Smooth muscle cell (in vitro differentiated cells): ENCODE data around the gene CAPN15. TPM values are rescaled to one million over a fixed set of nuclear protein-coding genes. Genes with fewer than 3 reads are reported as not detected.
A peak's percentile ranks its signal among the peaks of the same experiment; 100 is the strongest.

ENCODE experiments used
- DNase-seq: peaks from one replicate; lab custom pipeline; 2025; ENCODE audit not compliant: unreplicated experiment; lab: John Stamatoyannopoulos, UW
- H2AFZ ChIP-seq: fragments of 200-600 bp; sonication (generic); 2 replicates; pipeline ENCODE4 v1.6.0; 2016; ENCODE audit warnings: antibody characterized with exemption, low read depth, mild to moderate bottlenecking
- H3F3A ChIP-seq: fragments of 200-600 bp; sonication (generic); 2 replicates; pipeline ENCODE4 v1.6.0; 2017; ENCODE audit warnings: antibody characterized with exemption, low read depth
- H3K27ac ChIP-seq: fragments of 200-600 bp; sonication (generic); 2 replicates; pipeline ENCODE4 v1.5.1; 2016; ENCODE audit warnings: low read depth, mild to moderate bottlenecking
- H3K27me3 ChIP-seq: fragments of 200-600 bp; sonication (generic); 2 replicates; pipeline ENCODE4 v1.6.1; 2016; ENCODE audit warnings: low read depth, mild to moderate bottlenecking
- H3K36me3 ChIP-seq: fragments of 200-600 bp; sonication (generic); 2 replicates; pipeline ENCODE4 v1.5.1; 2016; ENCODE audit warnings: low read depth
- H3K4me1 ChIP-seq: fragments of 200-600 bp; sonication (generic); 2 replicates; pipeline ENCODE4 v1.5.1; 2016; ENCODE audit warnings: low read depth
- H3K4me2 ChIP-seq: fragments of 200-600 bp; sonication (generic); 2 replicates; pipeline ENCODE4 v1.6.0; 2016; ENCODE audit warnings: mild to moderate bottlenecking
- H3K4me3 ChIP-seq: fragments of 200-600 bp; sonication (generic); 2 replicates; pipeline ENCODE4 v1.5.1; 2016; ENCODE audit warnings: mild to moderate bottlenecking
- H3K79me2 ChIP-seq: fragments of 200-600 bp; sonication (generic); 2 replicates; pipeline ENCODE4 v1.6.0; 2016; ENCODE audit warnings: low read depth, mild to moderate bottlenecking
- H3K9ac ChIP-seq: fragments of 200-600 bp; sonication (generic); 2 replicates; pipeline ENCODE4 v1.6.0; 2016; ENCODE audit warnings: low read depth
- H3K9me3 ChIP-seq: fragments of 200-600 bp; sonication (generic); replicated peaks from 2 replicates; pipeline ENCODE4 v1.5.1; 2016; ENCODE audit warnings: low read depth
- H4K20me1 ChIP-seq: fragments of 200-600 bp; sonication (generic); 2 replicates; pipeline ENCODE4 v1.6.0; 2016; ENCODE audit warnings: low read depth
- CTCF ChIP-seq: fragments of 200-600 bp; sonication (generic); IDR thresholded peaks from 2 replicates; pipeline ENCODE4 v1.5.1; 2017; ENCODE audit warnings: borderline replicate concordance, mild to moderate bottlenecking, antibody characterized with exemption; ENCODE audit not compliant: insufficient read depth, poor library complexity, severe bottlenecking
- WGBS: methylation state at CpG from one replicate; pipeline ENCODE4 v1.1.7; 2016; ENCODE audit warnings: low lambda C conversion rate; 5-methylcytosine and 5-hydroxymethylcytosine counted together
- polyA plus RNA-seq: library from polyadenylated mRNA; unstranded; fragments of >200 nt; fragmentation: Nextera tagmentation; extraction: Ambion mirVana; gene quantifications from 2 replicates; pipeline ENCODE4 v1.2.1, GENCODE V29; 2016
- total RNA-seq: library from RNA; depleted of rRNA; stranded (reverse); fragments of >200 nt; gene quantifications from 2 replicates; pipeline ENCODE4 v1.2.3, GENCODE V29; 2014

CAPN15 gene
- total and polyA plus RNA-seq, 2 experiments from 2014 or later, result 14.7 to 18.7 TPM

- H4K20me1 ChIP-seq, result peaks cover 67% of the 10 kb centered on the region
These were observed 64.5 kb downstream of the CAPN15 start for GRCh38 chr16:591892-592517.

GRCh38 chr16:592518-593306, 65.2 kb downstream of the CAPN15 start:
- Histone ChIP-seq H3K79me2 (peaks cover 68% of the 10 kb centered on the region), H4K20me1 (peaks cover 74% of the 10 kb centered on the region), H3F3A (no peaks in the 10 kb centered on the region), H3K9ac (no peak overlapping the region), H3K27me3 (no peaks in the 10 kb centered on the region), H3K4me3 (no peak overlapping the region), H3K4me2 (no peak overlapping the region), H3K27ac (peak overlapping the region; percentile 35), H3K9me3 (no peaks in the 10 kb centered on the region), H2AFZ (no peak overlapping the region), H3K36me3 (no peaks in the 10 kb centered on the region), H3K4me1 (peaks cover 3% of the 10 kb centered on the region)
- no peak for TF ChIP-seq CTCF
- no peak for DNase-seq
- 91% methylated on average over 24 of the region's 24 CpGs for WGBS

More at GRCh38 chr16:591892-592517, 64.5 kb downstream of the CAPN15 start:
- Histone ChIP-seq H3F3A (no peaks in the 10 kb centered on the region), H3K4me3 (no peak overlapping the region), H3K9me3 (no peaks in the 10 kb centered on the region), H3K4me2 (peak overlapping the region; percentile 93), H2AFZ (no peak overlapping the region), H3K9ac (no peak overlapping the region), H3K27ac (no peak overlapping the region), H3K79me2 (peaks cover 66% of the 10 kb centered on the region), H3K36me3 (no peaks in the 10 kb centered on the region), H3K27me3 (no peaks in the 10 kb centered on the region), H3K4me1 (peaks cover 6% of the 10 kb centered on the region)
- no peak for TF ChIP-seq CTCF
- no peak for DNase-seq
- WGBS, result 89% methylated on average over 15 of the region's 15 CpGs

- H3K4me2 ChIP-seq, result no peak overlapping the region
- 69% methylated on average over 9 of the region's 9 CpGs for WGBS
- no peak overlapping the region for H3K4me3 ChIP-seq
- H2AFZ ChIP-seq, result no peak overlapping the region
- DNase-seq, result no peak
- no peaks in the 10 kb centered on the region for H3F3A ChIP-seq
- no peaks in the 10 kb centered on the region for H3K9me3 ChIP-seq
- H3K79me2 ChIP-seq, result peaks cover 68% of the 10 kb centered on the region
- H3K27me3 ChIP-seq, result no peaks in the 10 kb centered on the region
- no peak for TF ChIP-seq CTCF
- peaks cover 81% of the 10 kb centered on the region for H4K20me1 ChIP-seq
- no peak overlapping the region for H3K9ac ChIP-seq
- H3K27ac ChIP-seq, result peak overlapping the region; percentile 35
- no peaks in the 10 kb centered on the region for H3K36me3 ChIP-seq
- H3K4me1 ChIP-seq, result peaks cover 3% of the 10 kb centered on the region
These were observed 65.9 kb downstream of the CAPN15 start for GRCh38 chr16:593406-593805.
